SJSA1 (cell line): ENCODE results near the gene LIN9. TPM values are rescaled to one million over a fixed set of nuclear protein-coding genes. Genes with fewer than 3 reads are reported as not detected.
"Not testable (repeated sequence)": the region's sequence is repeated elsewhere in the genome, so short reads cannot be mapped to it uniquely, and the experiment has no call there.

Experiments
- DNase-seq, 2 experiments: peaks; one replicate each; pipeline ENCODE4 v3.0.0-alpha.2; 2015 to 2020; ENCODE audit warnings: low spot score in 2 of 2, low read depth in 1 of 2
- H3K27ac ChIP-seq: fragments of 250-450 bp; sonication (Bioruptor Pico); 2 replicates; pipeline ENCODE4 v1.5.1; 2020; ENCODE audit warnings: mild to moderate bottlenecking, moderate library complexity
- H3K27me3 ChIP-seq: fragments of 250-450 bp; sonication (Bioruptor Pico); replicated peaks from 2 replicates; pipeline ENCODE4 v1.5.1; 2020; ENCODE audit warnings: mild to moderate bottlenecking, moderate library complexity
- H3K36me3 ChIP-seq: fragments of 250-450 bp; sonication (Bioruptor Pico); 2 replicates; pipeline ENCODE4 v1.5.1; 2020; ENCODE audit warnings: mild to moderate bottlenecking
- H3K4me1 ChIP-seq: fragments of 250-450 bp; sonication (Bioruptor Pico); replicated peaks from 2 replicates; pipeline ENCODE4 v1.6.1; 2021; ENCODE audit warnings: mild to moderate bottlenecking
- H3K4me3 ChIP-seq: fragments of 250-450 bp; sonication (Bioruptor Pico); 2 replicates; pipeline ENCODE4 v1.5.1; 2020; ENCODE audit warnings: mild to moderate bottlenecking
- H3K9me3 ChIP-seq: fragments of 250-450 bp; sonication (Bioruptor Pico); replicated peaks from 2 replicates; pipeline ENCODE4 v1.5.1; 2020; ENCODE audit warnings: mild to moderate bottlenecking
- total RNA-seq: library from RNA; depleted of rRNA; stranded (reverse); fragments of >200 nt; shearing (Covaris generic); gene quantifications from 2 replicates; pipeline ENCODE4 v1.2.3, GENCODE V29; 2014

The LIN9 gene
- total RNA-seq, 1 experiment from 2014 or later: 17.7 TPM

DNA sequence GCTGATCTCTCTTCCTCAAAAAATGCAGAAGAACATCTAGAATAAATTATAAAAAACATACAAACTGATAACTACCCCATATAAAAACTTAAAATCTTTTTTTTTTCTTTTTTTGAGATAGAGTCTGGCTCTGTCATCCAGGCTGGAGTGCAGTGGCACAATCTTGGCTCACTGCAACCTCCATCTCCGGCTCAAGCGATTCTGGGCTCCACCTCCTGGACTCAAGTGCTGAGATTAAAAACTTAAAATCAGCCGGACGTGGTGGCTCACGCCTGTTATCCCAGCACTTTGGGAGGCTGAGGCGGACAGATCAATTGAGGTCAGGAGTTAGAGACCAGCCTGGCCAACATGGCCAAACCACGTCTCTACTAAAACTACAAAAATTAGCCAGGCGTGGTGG is 31.1 kb downstream of the LIN9 start:
- Histone ChIP-seq H3K4me3 (no peak overlapping the region), H3K27me3 (no peaks in the 10 kb centered on the region), H3K36me3 (peaks cover 4% of the 10 kb centered on the region; the same call in 1 of the 2 replicates), H3K9me3 (no peaks in the 10 kb centered on the region), H3K27ac (no peak overlapping the region), H3K4me1 (peaks cover under 1% of the 10 kb centered on the region)
- no peak for DNase-seq

DNA sequence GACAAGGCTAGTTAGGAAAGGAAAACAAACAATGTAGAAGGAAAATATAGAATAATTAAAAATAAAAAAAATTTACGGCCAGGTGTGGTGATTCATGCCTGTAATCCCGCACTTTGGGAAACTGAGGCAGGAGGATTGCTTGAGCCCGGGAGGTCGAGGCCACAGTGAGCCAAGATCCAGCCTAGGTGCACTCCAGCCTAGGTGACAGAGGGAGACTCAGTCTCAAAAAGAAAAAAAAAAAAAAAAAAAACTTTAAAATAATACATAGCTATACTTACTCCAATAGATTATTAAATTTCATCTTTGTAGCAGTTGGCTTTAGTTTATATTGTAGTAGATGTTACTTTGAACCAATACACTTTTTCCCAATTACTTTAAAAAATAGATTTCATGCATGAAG is 32.0 kb downstream of the LIN9 start:
- no peak overlapping the region for H3K27ac ChIP-seq
- no peak for DNase-seq
- peaks cover 4% of the 10 kb centered on the region for H3K4me1 ChIP-seq
- H3K4me3 ChIP-seq: no peak overlapping the region
- no peaks in the 10 kb centered on the region for H3K9me3 ChIP-seq
- H3K36me3 ChIP-seq: peaks cover 6% of the 10 kb centered on the region; the same call in 1 of the 2 replicates
- H3K27me3 ChIP-seq: no peaks in the 10 kb centered on the region

GRCh38 chr1:226276077-226276682 is 32.8 kb downstream of the LIN9 start:
- Histone ChIP-seq H3K27ac (no peak overlapping the region), H3K9me3 (no peaks in the 10 kb centered on the region), H3K27me3 (no peaks in the 10 kb centered on the region), H3K36me3 (peaks cover 6% of the 10 kb centered on the region; the same call in 1 of the 2 replicates), H3K4me3 (no peak overlapping the region), H3K4me1 (peaks cover 4% of the 10 kb centered on the region)
- DNase-seq: no peak

- H3K4me1 ChIP-seq: peaks cover 9% of the 10 kb centered on the region
- H3K27me3 ChIP-seq: no peaks in the 10 kb centered on the region
- H3K27ac ChIP-seq: no peak overlapping the region
- H3K9me3 ChIP-seq: no peaks in the 10 kb centered on the region
- DNase-seq: no peak
- no peak overlapping the region for H3K4me3 ChIP-seq
- peaks cover 6% of the 10 kb centered on the region; the same call in 1 of the 2 replicates for H3K36me3 ChIP-seq
Observed at GRCh38 chr1:226274138-226274537, 34.8 kb downstream of the LIN9 start.

DNA sequence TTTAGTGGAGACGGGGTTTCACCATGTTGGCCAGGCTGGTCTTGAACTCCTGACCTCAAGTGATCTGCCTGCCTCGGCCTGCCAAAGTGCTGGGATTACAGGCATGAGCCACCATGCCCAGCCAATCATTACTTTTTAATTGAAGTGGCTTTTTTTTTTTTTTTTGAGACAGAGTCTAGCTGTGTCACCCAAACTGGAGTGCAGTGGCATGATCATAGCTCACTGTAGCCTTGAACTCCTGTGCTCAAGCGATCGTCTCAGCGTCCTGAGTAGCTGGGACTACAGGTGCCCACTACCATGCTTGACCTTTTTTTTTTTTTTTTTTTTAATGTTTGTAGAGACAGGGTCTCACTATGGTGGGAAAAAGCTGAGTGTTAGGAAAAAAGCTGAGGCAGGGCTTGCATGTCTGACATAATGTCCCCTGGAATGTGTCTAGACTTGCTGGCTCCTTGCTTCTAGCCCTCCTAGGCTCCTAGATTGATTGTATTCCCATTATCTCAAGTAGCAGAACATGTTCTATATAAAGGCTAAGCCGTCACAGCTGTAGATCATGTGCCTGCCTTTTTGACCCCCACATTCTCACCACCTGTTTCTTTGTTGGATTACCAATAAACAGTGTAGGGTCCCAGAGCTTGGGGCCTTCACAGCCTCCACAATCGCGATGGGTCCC is 36.6 kb downstream of the LIN9 start:
- peak in 1 of 2 experiments; percentile 26 for DNase-seq
- peaks cover 17% of the 10 kb centered on the region for H3K4me1 ChIP-seq
- not testable (repeated sequence) for H3K9me3 ChIP-seq, H3K4me3 ChIP-seq, H3K27me3 ChIP-seq, H3K27ac ChIP-seq, H3K36me3 ChIP-seq

DNA sequence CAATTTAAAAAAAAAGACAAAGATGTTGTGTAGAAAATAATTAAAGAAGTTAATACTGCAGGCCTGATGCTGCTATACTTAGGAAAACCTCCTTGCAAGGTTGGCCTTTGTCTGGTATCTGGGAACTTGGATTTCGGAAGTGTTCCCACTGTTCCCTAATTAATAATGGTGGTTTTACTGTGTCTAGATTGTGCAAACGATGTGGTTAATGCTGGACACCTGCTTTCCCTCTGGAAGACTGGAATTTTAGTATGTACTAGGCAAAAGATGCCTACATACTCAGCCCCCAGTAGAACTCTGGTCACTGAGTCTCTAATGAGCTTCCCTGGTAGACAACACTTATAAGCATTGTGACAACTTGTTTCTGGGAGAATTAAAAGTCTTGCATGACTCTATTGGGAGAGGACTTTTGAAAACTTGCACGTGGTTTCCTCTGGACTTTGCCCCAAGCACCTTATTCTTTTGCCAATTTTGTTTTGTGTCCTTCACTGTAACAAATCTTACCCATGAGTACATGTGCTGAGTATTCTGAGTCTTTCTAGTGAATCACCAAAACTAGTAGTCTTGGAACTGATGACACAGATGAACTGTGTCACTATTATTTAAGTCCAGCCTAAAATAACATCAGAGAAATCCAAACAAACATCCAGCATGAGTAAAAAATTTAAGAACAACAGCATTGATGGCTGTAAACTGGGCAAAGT is 40.4 kb downstream of the LIN9 start:
- H3K27me3 ChIP-seq: no peaks in the 10 kb centered on the region
- H3K36me3 ChIP-seq: 0 out of 2 replicates have a peak, but pooled peaks cover 3% of the 10 kb centered on the region
- no peak overlapping the region for H3K4me3 ChIP-seq
- peaks cover 17% of the 10 kb centered on the region for H3K4me1 ChIP-seq
- H3K9me3 ChIP-seq: no peaks in the 10 kb centered on the region
- no peak for DNase-seq
- no peak overlapping the region for H3K27ac ChIP-seq

- Histone ChIP-seq H3K9me3 (no peaks in the 10 kb centered on the region), H3K4me1 (no peaks in the 10 kb centered on the region), H3K4me3 (no peak overlapping the region), H3K27me3 (no peaks in the 10 kb centered on the region), H3K36me3 (peaks cover 4% of the 10 kb centered on the region; the same call in 1 of the 2 replicates), H3K27ac (no peak overlapping the region)
- DNase-seq: no peak
Observed at GRCh38 chr1:226261818-226262217, 47.1 kb downstream of the LIN9 start.

- H3K27ac ChIP-seq: no peak overlapping the region
- H3K36me3 ChIP-seq: peaks cover 14% of the 10 kb centered on the region
- H3K9me3 ChIP-seq: no peaks in the 10 kb centered on the region
- H3K4me3 ChIP-seq: no peak overlapping the region
- no peaks in the 10 kb centered on the region for H3K27me3 ChIP-seq
- no peaks in the 10 kb centered on the region for H3K4me1 ChIP-seq
- no peak for DNase-seq
Observed at GRCh38 chr1:226255380-226255779, 53.6 kb downstream of the LIN9 start.

DNA sequence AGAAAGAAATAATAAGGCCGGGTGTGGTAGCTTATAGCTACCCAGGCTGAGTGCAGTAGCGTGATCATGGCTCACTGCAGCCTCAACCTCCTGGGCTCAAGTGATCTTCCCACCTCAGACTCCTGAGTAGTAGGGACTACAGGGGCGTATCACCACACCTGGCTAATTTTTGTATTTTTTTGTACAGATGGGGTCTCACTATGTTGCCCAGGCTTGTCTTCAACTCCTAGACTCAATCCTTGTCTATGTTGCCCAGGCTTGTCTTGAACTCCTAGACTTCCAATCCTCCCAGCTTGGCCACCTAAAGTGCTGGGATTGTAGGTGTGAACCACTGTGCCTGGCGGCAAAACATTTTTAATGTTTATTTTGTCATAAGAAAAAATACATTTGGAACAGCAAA is 55.0 kb downstream of the LIN9 start:
- no peak overlapping the region for H3K4me3 ChIP-seq
- no peak overlapping the region for H3K27ac ChIP-seq
- peaks cover 18% of the 10 kb centered on the region for H3K36me3 ChIP-seq
- no peak for DNase-seq
- H3K27me3 ChIP-seq: no peaks in the 10 kb centered on the region
- H3K4me1 ChIP-seq: no peaks in the 10 kb centered on the region
- H3K9me3 ChIP-seq: no peaks in the 10 kb centered on the region

GRCh38 chr1:226252841-226253240 is 56.1 kb downstream of the LIN9 start:
- H3K4me3 ChIP-seq, H3K27ac ChIP-seq, H3K4me1 ChIP-seq, H3K9me3 ChIP-seq, H3K27me3 ChIP-seq, DNase-seq: not testable (repeated sequence)
- H3K36me3 ChIP-seq: peaks cover 20% of the 10 kb centered on the region

DNA sequence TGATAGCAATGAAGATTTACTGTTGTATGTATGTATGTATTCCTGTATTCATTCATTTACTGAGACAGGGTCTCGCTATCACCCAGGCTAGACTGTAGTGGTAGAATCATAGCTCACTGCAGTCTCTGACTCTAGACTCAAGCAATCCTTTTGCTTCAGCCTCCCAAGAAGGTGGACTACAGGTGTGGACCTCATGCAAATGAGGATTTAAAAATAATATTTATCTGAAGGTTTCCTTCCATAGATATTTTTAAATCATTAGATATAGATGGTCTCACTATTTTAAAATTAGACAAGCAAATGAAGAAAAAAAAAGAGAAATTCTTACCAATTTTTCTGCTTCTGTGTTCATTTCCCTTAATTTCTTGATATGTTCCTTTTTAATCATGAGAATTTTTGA is 58.5 kb downstream of the LIN9 start:
- no peak for DNase-seq
- Histone ChIP-seq H3K9me3 (no peaks in the 10 kb centered on the region), H3K4me1 (no peaks in the 10 kb centered on the region), H3K36me3 (peaks cover 25% of the 10 kb centered on the region), H3K4me3 (no peak overlapping the region), H3K27me3 (no peaks in the 10 kb centered on the region), H3K27ac (no peak overlapping the region)

- H3K4me1 ChIP-seq: no peaks in the 10 kb centered on the region
- no peaks in the 10 kb centered on the region for H3K27me3 ChIP-seq
- no peaks in the 10 kb centered on the region for H3K9me3 ChIP-seq
- H3K4me3 ChIP-seq: no peak overlapping the region
- DNase-seq: no peak
- peaks cover 28% of the 10 kb centered on the region for H3K36me3 ChIP-seq
- H3K27ac ChIP-seq: no peak overlapping the region
Observed at GRCh38 chr1:226248796-226249195, 60.2 kb downstream of the LIN9 start.

DNA sequence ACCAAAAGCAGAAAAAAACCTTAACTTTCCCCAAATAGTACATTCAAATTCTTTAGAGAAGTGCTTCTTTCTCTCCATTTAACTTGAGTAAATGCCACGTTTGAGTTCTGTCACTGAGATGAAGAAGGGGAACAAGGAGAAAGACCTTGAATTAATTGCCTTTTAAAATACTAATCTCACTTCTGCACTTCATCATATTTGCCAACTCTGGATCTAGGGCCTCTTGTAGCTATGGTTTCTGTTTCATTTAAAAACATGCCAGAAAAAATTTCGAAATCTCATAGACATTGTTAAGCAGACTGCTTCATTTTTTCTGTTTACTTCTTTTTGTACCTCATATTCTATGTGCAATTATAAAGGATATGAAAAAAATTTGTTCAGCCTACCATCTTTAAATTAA is 60.9 kb downstream of the LIN9 start:
- H3K27ac ChIP-seq: no peak overlapping the region
- H3K9me3 ChIP-seq: no peaks in the 10 kb centered on the region
- H3K27me3 ChIP-seq: no peaks in the 10 kb centered on the region
- peaks cover 25% of the 10 kb centered on the region for H3K36me3 ChIP-seq
- DNase-seq: no peak
- H3K4me3 ChIP-seq: no peak overlapping the region
- no peaks in the 10 kb centered on the region for H3K4me1 ChIP-seq

- Histone ChIP-seq H3K27ac (no peak overlapping the region), H3K36me3 (peaks cover 11% of the 10 kb centered on the region; the same call in 1 of the 2 replicates)
Observed at GRCh38 chr1:226239421-226239820, 69.5 kb downstream of the LIN9 start.

More at GRCh38 chr1:226239421-226239820, 69.5 kb downstream of the LIN9 start:
- H3K4me1 ChIP-seq: no peaks in the 10 kb centered on the region
- H3K27me3 ChIP-seq: no peaks in the 10 kb centered on the region
- H3K4me3 ChIP-seq: no peak overlapping the region
- DNase-seq: no peak
- H3K9me3 ChIP-seq: no peaks in the 10 kb centered on the region
